ENCODE measurements around the gene MRPL17.

MRPL17 gene

GRCh38 chr11:6681949-6682348, 1.2 kb downstream of the MRPL17 start:
- no peak for DNase-seq

GRCh38 chr11:6681505-6681904, 1.6 kb downstream of the MRPL17 start:
- DNase-seq, result no peak

GRCh38 chr11:6677018-6677417, 6.1 kb downstream of the MRPL17 start:
- no peak for DNase-seq

GRCh38 chr11:6674862-6675261, 8.3 kb downstream of the MRPL17 start:
- DNase-seq, result no peak

- no peak for DNase-seq
Measured at GRCh38 chr11:6674219-6674597, 8.9 kb downstream of the MRPL17 start.

GRCh38 chr11:6673523-6674218, 9.5 kb downstream of the MRPL17 start:
- DNase-seq, result no peak

DNA sequence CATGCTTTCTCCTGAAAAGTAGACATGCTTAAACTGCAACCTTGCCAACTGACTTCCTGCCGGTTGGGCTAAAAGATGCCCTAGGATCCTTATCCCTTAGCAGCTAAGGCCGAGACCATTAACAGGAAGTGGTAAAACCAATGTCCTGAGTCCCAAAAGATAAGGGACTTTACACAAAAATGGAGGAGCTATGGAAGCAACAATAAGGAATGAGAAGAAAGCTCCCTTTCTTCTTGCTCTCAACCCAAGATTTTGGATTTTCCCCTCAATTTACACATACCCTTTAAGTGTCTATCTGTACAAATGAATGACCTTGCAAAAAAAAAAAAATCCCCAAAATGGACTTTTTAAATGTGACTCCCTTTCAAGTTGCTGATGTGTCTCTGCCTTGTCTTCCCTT, 11.1 kb downstream of the MRPL17 start:
- no peak for DNase-seq

- no peak for DNase-seq
Measured at GRCh38 chr11:6670202-6670830, 12.8 kb downstream of the MRPL17 start.

DNA sequence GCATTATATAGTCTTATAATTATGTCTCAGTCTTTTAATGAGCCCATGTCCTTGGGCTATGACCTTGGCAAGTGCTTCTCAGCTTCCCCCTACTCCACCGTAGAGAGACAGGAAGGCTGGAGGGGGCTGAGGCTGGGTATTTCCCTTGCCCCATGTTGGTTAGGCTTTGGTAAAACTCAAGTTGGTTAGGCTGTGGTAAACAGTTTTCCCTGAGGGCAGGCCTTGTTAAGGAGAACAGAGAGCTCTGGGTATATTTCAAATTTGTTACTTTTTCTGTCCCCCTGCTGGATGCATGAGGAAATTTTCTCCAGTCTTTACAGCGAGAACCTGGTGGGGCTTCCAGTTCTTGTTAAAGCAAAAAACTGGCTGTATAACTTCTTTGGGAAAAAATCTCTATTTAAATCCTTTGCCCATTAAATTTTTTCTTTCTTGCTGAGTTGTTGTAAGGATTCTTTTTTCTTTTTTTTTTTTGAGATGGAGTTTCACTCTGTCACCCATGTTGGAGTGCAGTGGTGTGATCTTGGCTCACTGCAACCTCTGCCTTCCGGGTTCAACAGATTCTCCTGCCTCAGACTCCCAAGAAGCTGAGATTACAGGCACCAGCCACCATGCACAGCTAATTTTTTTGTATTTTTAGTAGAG, 15.3 kb downstream of the MRPL17 start:
- no peak for DNase-seq

GRCh38 chr11:6666302-6667183, 16.6 kb downstream of the MRPL17 start:
- DNase-seq, result no peak

DNA sequence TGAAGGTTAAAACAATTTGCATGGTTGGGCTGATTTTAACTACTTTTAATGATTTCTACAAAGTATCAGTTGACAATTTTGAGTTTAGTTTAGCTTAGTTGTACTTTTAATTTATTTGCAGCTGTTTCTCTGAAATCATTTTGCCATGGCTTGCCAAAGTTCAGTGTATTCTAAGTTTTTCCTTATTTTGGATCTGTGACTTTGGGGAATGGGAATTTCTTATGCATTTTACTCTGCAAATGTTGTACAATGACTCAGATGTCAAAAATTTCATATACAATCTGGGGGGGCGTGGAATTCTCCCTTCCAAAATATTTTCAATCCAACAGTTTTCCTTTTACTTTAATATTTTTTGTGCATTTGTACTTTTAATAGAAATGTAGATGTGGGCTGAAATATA, 18.6 kb downstream of the MRPL17 start:
- no peak for DNase-seq

- DNase-seq, result no peak
Measured at GRCh38 chr11:6663794-6664469, 19.2 kb downstream of the MRPL17 start.

DNA sequence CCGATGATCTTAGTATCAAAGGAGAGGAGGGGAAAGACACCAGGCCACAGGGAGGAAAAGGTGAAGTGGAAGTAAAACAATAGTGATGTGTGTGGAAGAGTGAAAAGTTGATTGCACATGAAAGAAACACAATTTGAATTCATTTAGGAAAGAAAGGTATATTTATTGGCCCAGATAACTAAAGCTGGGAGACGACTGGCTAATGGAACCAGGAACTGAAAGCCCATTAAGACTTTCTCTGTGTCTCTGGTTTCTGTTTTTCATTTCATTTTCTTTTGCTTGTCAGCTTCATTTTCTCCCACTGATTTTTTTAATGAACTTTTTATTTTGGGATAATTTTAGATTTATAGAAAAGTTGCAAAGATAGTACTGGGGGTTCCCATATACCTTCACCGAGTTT, 22.4 kb downstream of the MRPL17 start:
- no peak for DNase-seq

- no peak for DNase-seq
Measured at GRCh38 chr11:6658647-6659046, 24.5 kb downstream of the MRPL17 start.

DNA sequence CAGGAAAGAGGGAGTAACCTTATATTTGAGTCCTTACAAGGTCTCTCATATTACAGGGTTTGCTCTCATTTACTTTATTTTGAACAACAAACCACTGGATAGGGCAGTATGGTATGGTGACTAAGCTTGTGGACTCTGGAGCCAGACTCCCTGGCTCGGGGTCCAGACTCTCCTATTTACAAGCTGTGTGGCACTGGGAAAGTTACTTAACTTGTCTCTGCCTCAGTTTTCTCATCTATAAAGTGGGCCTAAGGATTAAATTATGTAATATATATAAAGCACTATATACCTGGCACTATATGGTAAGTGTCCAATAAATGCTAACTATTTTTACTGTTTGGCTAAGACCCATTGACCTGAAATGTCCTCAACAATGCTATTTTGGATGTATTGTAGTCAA, 25.8 kb downstream of the MRPL17 start:
- no peak for DNase-seq

DNA sequence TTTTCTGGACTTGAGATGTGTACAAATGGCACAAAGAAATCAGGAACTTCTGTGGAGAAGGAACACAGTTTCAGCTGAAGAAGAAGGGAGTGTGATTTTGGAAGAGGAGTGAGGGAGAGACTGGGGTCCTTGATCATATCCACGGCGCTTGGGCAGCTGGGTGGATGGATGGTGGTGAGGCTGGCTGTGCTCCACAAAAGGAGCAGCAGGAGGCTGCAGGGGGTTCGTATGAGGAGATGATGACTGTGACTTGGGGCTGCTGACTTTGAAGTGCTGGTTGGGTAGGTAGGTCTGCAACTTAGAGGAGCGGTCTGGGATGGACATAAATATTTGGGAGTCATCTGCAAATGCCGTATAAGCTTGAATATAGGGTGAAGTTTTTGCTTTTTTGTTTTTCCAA, 26.2 kb downstream of the MRPL17 start:
- DNase-seq, result no peak

GRCh38 chr11:6656584-6656915, 26.6 kb downstream of the MRPL17 start:
- no peak for DNase-seq

GRCh38 chr11:6655790-6656583, 27.2 kb downstream of the MRPL17 start, which contains the start of gene DCHS1:
TSS of gene DCHS1 (minus strand) at chr11:6655809. CDS start at chr11:6641613, 14,196 bp downstream.
- DNase-seq, result no peak

DNA sequence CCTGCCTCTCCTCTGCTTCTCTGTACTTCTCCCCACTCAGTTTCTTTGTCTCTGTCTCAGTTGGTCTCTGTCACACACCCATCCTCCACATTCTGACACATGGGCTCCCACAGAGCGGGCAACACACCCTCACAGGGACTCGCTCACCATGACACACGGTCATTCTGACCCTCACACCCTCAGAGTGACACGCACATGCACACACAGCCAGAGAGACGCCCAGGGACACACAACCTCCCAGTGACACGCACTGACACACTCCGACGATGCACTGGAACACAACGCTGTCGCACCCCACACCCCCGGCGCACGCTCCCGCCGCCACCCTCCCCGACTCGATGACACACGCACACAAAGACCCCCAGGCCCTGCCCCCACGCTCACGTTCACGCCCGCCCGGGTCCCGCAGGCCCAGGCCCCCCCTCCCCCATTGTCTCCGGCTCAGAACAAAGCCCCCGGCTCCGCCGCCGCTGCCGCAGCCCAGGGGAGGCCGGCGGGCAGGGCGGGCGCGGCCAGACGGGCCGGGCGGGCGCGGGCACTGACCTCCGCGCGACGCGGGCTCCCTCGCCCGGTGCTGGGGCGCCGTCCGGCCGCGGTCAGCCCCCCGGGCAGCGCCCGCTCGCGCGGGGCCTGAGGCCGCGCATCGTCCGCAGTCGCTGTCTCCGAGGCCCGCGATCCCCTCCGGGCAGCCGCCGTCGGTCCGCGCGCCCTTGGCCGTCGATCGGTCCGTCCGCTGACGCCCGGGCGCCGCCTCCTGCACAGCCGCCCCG, 27.9 kb downstream of the MRPL17 start:
- DNase-seq, result peak; percentile 26 to 31

- no peak for DNase-seq
Measured at GRCh38 chr11:6654281-6655019, 28.7 kb downstream of the MRPL17 start.
